ENCODE results near the gene C2CD4D. TPM values are rescaled to one million over a fixed set of nuclear protein-coding genes. Genes with fewer than 3 reads are reported as not detected.
A peak's percentile ranks its signal among the peaks of the same experiment; 100 is the strongest.
"Not testable (repeated sequence)": the region's sequence is repeated elsewhere in the genome, so short reads cannot be mapped to it uniquely, and the experiment has no call there.

C2CD4D gene
- polyA plus RNA-seq, 2 of the 4 experiments (the other 2 are of a cell fraction), result not detected

- H3K27ac ChIP-seq, result no peak overlapping the region
- DNase-seq (ENCODE audit: low read depth in 1 of 2, low spot score in 1 of 2) (no peak), ATAC-seq (no peak), FAIRE-seq (no peak)
- H3K9me3 ChIP-seq, result no peaks in the 10 kb centered on the region
- TF ChIP-seq MAFK (IDR thresholded peaks at IDR 0.05; ENCODE audit: partially characterized antibody) (peak; percentile 84), POLR2A (IDR thresholded peaks at IDR 0.05; ENCODE audit: low read length) (no peak)
- no peaks in the 10 kb centered on the region for H3K4me1 ChIP-seq
- 75% methylated on average over 4 of the region's 4 CpGs for WGBS (ENCODE audit: missing lambda C conversion rate)
- POLR2A ChIA-PET, result interaction anchor here (0.7 kb wide), 1 partner anchor 132 kb away, joined by 3 read pairs; no protein-coding TSS in a partner anchor
- H3K4me3 ChIP-seq, result no peak overlapping the region
- H3K4me2 ChIP-seq, result no peak overlapping the region
- CTCF ChIA-PET, result interaction anchor here (1.3 kb wide), 1 partner anchor 20 kb away, joined by 5 read pairs; no protein-coding TSS in a partner anchor
These were observed 16.3 kb upstream of the C2CD4D start for GRCh38 chr1:151855933-151856332.

GRCh38 chr1:151855516-151855915, 15.9 kb upstream of the C2CD4D start:
- CTCF ChIA-PET; H3K4me1 ChIP-seq; H3K9me3 ChIP-seq; H3K4me2 ChIP-seq; FAIRE-seq; ATAC-seq; DNase-seq (ENCODE audit: low read depth in 1 of 2, low spot score in 1 of 2); H3K4me3 ChIP-seq; H3K27ac ChIP-seq: not testable (repeated sequence)
- WGBS (ENCODE audit: missing lambda C conversion rate), result 82% methylated on average over 8 of the region's 8 CpGs
- POLR2A ChIA-PET, result interaction anchor here (0.7 kb wide), 1 partner anchor 131 kb away, joined by 3 read pairs; no protein-coding TSS in a partner anchor

- no peak for ATAC-seq
- no peak overlapping the region for H3K4me3 ChIP-seq
- POLR2A ChIA-PET, result no interaction called here
- DNase-seq (ENCODE audit: low read depth in 1 of 2, low spot score in 1 of 2), result no peak
- H3K27ac ChIP-seq, result no peak overlapping the region
- no peak for FAIRE-seq
- H3K4me1 ChIP-seq, result no peaks in the 10 kb centered on the region
- CTCF ChIA-PET, result no interaction called here
- 81% methylated on average over 7 of the region's 7 CpGs for whole genome bisulfite sequencing (ENCODE audit: missing lambda C conversion rate)
- H3K9me3 ChIP-seq, result no peaks in the 10 kb centered on the region
- TF ChIP-seq FOSL2 (IDR thresholded peaks at IDR 0.05), result no peak
- no peak for TF ChIP-seq FOSL2 (CRISPR knock-in tag; IDR thresholded peaks at IDR 0.05)
- no peak for TF ChIP-seq PBX3 (IDR thresholded peaks at IDR 0.05)
- no peak for TF ChIP-seq POLR2AphosphoS2 (conservative IDR thresholded peaks at IDR 0.05; ENCODE audit: low read length)
- no peak for TF ChIP-seq NPAS2 (CRISPR knock-in tag; IDR thresholded peaks at IDR 0.05; ENCODE audit: borderline replicate concordance)
- no peak for TF ChIP-seq FOSB (CRISPR knock-in tag; IDR thresholded peaks at IDR 0.05)
- no peak overlapping the region for H3K4me2 ChIP-seq
These were observed 15.0 kb upstream of the C2CD4D start for GRCh38 chr1:151854658-151855057.

- FAIRE-seq, result no peak
- H3K4me3 ChIP-seq, result no peak within 1 kb of the TSS
- H3K27ac ChIP-seq, result no peak within 1 kb of the TSS
- no peaks in the 10 kb centered on the region for H3K9me3 ChIP-seq
- TF ChIP-seq ESRRA (IDR thresholded peaks at IDR 0.05; ENCODE audit: borderline replicate concordance, low read length) (no peak), RAD21 (conservative IDR thresholded peaks at IDR 0.05 in 1 of 2, IDR thresholded peaks at IDR 0.05 in 1 of 2) (0 out of 5 replicates have a peak, but pooled peaks of 1 of the 2 experiments have one; percentile 9), CTCF (IDR thresholded peaks at IDR 0.05) (no peak)
- CTCF ChIA-PET, result interaction anchor here (1.0 to 1.9 kb wide), 3 partner anchors 17 to 22 kb away, joined by 3 to 5 read pairs (median 4); no protein-coding TSS in a partner anchor
- ATAC-seq, result peak in 1 of 2 experiments; percentile 19; a peak in 2 of 6 replicates
- POLR2A ChIA-PET, result no interaction called here
- WGBS (ENCODE audit: missing lambda C conversion rate), result 51% methylated on average over 4 of the region's 5 CpGs
- H3K4me1 ChIP-seq, result no peaks in the 10 kb centered on the region
- H3K4me2 ChIP-seq, result no peak within 1 kb of the TSS
- no peak for DNase-seq (ENCODE audit: low read depth in 1 of 2, low spot score in 1 of 2)
These were observed 13.9 kb upstream of the C2CD4D start, which contains the start of gene THEM5 for GRCh38 chr1:151853411-151853943. THEM5 (minus strand) TSS chr1:151853712; CDS start chr1:151853565, 147 bp downstream.

- no peaks in the 10 kb centered on the region for H3K4me1 ChIP-seq
- H3K9me3 ChIP-seq, result no peaks in the 10 kb centered on the region
- WGBS (ENCODE audit: missing lambda C conversion rate), result 60% methylated on average over 4 of the region's 4 CpGs
- H3K4me2 ChIP-seq, result no peak overlapping the region
- DNase-seq (ENCODE audit: low read depth in 1 of 2, low spot score in 1 of 2) (no peak), FAIRE-seq (no peak), ATAC-seq (no peak)
- H3K27ac ChIP-seq, result no peak overlapping the region
- TF ChIP-seq CEBPB (IDR thresholded peaks at IDR 0.05) (no peak), JUNB (IDR thresholded peaks at IDR 0.05) (no peak), HOXB5 (CRISPR knock-in tag; IDR thresholded peaks at IDR 0.05) (no peak), SMC3 (IDR thresholded peaks at IDR 0.05) (no peak), EHF (CRISPR knock-in tag; IDR thresholded peaks at IDR 0.05) (no peak), POLR2AphosphoS2 (conservative IDR thresholded peaks at IDR 0.05; ENCODE audit: low read length) (no peak), CBX8 (IDR thresholded peaks at IDR 0.05) (no peak), MAZ (IDR thresholded peaks at IDR 0.05; ENCODE audit: borderline replicate concordance, low read depth, low read length) (no peak), TFCP2L1 (CRISPR knock-in tag; IDR thresholded peaks at IDR 0.05) (no peak), PBX3 (IDR thresholded peaks at IDR 0.05) (no peak), CTCF (IDR thresholded peaks at IDR 0.05) (no peak), RARB (CRISPR knock-in tag; IDR thresholded peaks at IDR 0.05) (no peak), ZFP36 (IDR thresholded peaks at IDR 0.05; ENCODE audit: borderline replicate concordance, partially characterized antibody) (no peak), POLR2A (IDR thresholded peaks at IDR 0.05; ENCODE audit: low read length) (no peak)
- ChIA-PET POLR2A (no interaction called here), CTCF (interaction anchor here (1.0 to 1.9 kb wide), 4 partner anchors 16 to 259 kb away, joined by 3 to 5 read pairs (median 4); no protein-coding TSS in a partner anchor)
- H3K4me3 ChIP-seq, result no peak overlapping the region
These were observed 13.1 kb upstream of the C2CD4D start for GRCh38 chr1:151852733-151853132.
